Measurements from ENCODE around the gene RABL3.

DNA sequence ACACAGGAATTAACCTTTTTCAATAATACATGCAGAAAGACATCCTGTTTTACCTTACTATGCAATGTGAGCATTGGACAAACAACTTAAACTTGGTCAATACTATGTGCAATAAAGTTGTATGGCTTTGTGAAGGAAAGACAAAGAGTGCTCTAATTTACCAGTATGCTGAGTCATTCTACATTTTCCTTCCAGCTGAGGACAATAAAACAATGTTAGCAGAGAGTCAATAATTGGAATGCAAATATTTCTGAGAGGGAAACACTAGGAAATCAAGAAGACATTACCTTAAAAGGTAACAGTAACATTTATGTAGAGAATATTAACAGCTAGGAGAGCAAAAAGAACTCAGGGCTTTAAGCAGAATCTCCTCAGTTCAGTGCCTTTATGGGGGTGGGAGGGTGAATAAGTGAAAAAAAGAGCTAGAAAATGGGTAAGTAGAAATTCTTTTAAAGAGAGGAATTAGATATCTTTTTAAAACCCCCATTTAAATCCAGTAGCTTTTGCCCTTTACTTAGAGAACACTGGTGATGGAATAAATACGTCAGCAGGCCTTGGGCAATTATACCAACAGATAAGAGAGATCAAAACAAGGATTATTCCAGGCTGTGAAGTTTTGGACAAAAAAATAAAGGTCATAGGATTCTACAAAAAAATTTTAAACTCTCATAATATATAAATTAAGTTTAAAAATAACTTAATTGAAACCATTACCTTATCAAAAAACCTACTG is 48.7 kb downstream of the RABL3 start:
- TF ChIP-seq, protein P1, sequence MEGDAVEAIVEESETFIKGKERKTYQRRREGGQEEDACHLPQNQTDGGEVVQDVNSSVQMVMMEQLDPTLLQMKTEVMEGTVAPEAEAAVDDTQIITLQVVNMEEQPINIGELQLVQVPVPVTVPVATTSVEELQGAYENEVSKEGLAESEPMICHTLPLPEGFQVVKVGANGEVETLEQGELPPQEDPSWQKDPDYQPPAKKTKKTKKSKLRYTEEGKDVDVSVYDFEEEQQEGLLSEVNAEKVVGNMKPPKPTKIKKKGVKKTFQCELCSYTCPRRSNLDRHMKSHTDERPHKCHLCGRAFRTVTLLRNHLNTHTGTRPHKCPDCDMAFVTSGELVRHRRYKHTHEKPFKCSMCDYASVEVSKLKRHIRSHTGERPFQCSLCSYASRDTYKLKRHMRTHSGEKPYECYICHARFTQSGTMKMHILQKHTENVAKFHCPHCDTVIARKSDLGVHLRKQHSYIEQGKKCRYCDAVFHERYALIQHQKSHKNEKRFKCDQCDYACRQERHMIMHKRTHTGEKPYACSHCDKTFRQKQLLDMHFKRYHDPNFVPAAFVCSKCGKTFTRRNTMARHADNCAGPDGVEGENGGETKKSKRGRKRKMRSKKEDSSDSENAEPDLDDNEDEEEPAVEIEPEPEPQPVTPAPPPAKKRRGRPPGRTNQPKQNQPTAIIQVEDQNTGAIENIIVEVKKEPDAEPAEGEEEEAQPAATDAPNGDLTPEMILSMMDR (IDR thresholded peaks at IDR 0.05) = no peak
- TF ChIP-seq POLR2A (IDR thresholded peaks at IDR 0.05) (no peak), POLR2AphosphoS5 (IDR thresholded peaks at IDR 0.05) (no peak)

Data from breast epithelium (tissue), 3 donors.